GM04504 (cell line): Measurements from ENCODE around the gene MRTFB.
"Not testable (repeated sequence)": the region's sequence is repeated elsewhere in the genome, so short reads cannot be mapped to it uniquely, and the experiment has no call there.

ENCODE experiments used
- DNase-seq: peaks from one replicate; pipeline ENCODE4 v3.0.0-alpha.2; 2012; ENCODE audit warnings: low read depth

Gene MRTFB, protein sequence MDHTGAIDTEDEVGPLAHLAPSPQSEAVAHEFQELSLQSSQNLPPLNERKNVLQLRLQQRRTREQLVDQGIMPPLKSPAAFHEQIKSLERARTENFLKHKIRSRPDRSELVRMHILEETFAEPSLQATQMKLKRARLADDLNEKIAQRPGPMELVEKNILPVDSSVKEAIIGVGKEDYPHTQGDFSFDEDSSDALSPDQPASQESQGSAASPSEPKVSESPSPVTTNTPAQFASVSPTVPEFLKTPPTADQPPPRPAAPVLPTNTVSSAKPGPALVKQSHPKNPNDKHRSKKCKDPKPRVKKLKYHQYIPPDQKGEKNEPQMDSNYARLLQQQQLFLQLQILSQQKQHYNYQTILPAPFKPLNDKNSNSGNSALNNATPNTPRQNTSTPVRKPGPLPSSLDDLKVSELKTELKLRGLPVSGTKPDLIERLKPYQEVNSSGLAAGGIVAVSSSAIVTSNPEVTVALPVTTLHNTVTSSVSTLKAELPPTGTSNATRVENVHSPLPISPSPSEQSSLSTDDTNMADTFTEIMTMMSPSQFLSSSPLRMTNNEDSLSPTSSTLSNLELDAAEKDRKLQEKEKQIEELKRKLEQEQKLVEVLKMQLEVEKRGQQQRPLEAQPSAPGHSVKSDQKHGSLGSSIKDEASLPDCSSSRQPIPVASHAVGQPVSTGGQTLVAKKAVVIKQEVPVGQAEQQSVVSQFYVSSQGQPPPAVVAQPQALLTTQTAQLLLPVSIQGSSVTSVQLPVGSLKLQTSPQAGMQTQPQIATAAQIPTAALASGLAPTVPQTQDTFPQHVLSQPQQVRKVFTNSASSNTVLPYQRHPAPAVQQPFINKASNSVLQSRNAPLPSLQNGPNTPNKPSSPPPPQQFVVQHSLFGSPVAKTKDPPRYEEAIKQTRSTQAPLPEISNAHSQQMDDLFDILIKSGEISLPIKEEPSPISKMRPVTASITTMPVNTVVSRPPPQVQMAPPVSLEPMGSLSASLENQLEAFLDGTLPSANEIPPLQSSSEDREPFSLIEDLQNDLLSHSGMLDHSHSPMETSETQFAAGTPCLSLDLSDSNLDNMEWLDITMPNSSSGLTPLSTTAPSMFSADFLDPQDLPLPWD

GRCh38 chr16:14070877-14071575, at the start of gene MRTFB:
TSS of gene MRTFB (plus strand) at chr16:14071319. CDS start at chr16:14140607, 69,288 bp downstream.
- DNase-seq: no peak

GRCh38 chr16:14023526-14023925, 47.6 kb upstream of the MRTFB start:
- DNase-seq: not testable (repeated sequence)

GRCh38 chr16:14024283-14024682, 46.8 kb upstream of the MRTFB start:
- no peak for DNase-seq

GRCh38 chr16:14026572-14027285, 44.4 kb upstream of the MRTFB start:
- DNase-seq: no peak

- DNase-seq: no peak
Measured at GRCh38 chr16:14028202-14028601, 42.9 kb upstream of the MRTFB start.

GRCh38 chr16:14029658-14030057, 41.5 kb upstream of the MRTFB start:
- DNase-seq: no peak

- DNase-seq: no peak
Measured at GRCh38 chr16:14035092-14035491, 36.0 kb upstream of the MRTFB start.

GRCh38 chr16:14036889-14037288, 34.2 kb upstream of the MRTFB start:
- DNase-seq: peak; percentile 28

GRCh38 chr16:14037960-14038359, 33.2 kb upstream of the MRTFB start:
- DNase-seq: no peak

DNA sequence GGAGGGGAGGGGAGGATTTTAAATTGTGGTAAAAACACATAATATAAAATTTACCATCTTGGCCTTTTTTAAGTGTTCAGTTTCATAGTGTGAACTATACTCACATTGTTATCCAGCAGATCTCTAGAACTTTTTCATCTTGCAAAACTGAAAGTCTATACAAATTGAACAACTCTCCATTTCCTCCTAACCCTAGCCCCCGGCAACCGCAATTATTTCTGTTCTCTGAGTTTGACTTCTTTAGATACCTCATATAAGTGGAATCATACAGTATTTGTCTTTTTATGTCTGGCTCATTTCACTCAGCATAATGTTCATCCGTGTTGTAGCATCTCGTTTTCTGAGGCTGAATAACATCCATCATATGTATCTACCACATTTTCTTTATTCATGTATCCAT, 30.0 kb upstream of the MRTFB start:
- no peak for DNase-seq

GRCh38 chr16:14042706-14043105, 28.4 kb upstream of the MRTFB start:
- no peak for DNase-seq

- DNase-seq: no peak
Measured at GRCh38 chr16:14043278-14043677, 27.8 kb upstream of the MRTFB start.

GRCh38 chr16:14043793-14044192, 27.3 kb upstream of the MRTFB start:
- DNase-seq: no peak

GRCh38 chr16:14047121-14047859, 23.8 kb upstream of the MRTFB start:
- not testable (repeated sequence) for DNase-seq

GRCh38 chr16:14050291-14051027, 20.7 kb upstream of the MRTFB start:
- DNase-seq: no peak

GRCh38 chr16:14051103-14051729, 19.9 kb upstream of the MRTFB start:
- DNase-seq: no peak

- DNase-seq: no peak
Measured at GRCh38 chr16:14056970-14057369, 14.1 kb upstream of the MRTFB start.

- DNase-seq: no peak
Measured at GRCh38 chr16:14057878-14058382, 13.2 kb upstream of the MRTFB start.

DNA sequence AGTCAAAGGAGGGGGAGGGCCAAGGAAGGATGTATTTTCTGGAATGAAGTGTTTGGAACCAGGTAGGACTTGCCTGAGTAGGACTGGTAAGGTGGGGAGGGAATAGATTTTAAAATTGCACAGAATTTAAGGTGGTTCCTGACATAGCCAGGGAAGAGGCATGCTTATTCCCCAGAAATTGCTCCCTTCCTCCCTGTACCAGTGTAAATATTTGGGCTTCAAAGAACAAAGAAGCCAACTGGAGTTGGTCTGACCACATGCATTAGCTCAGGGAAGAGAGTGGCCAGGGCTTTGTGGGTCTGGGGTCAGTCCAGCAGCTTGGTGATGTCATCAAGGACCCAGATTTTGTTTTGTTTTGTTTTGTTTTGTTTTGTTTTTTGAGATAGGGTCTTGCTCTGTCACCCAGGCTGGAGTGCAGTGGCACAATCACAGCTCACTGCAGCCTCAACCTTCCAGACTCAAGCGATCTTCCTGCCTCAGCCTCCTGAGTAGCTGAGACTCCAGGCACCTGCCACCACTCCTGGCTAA, 9.3 kb upstream of the MRTFB start:
- no peak for DNase-seq
